Activated T-helper 9 cell treated with anti-CD3 and anti-CD28 coated beads, Interleukin-2, amount 50 U/mL, for 16 hours (primary cell): Measurements from ENCODE around the gene UBL7.

Source experiments
- DNase-seq: peaks from one replicate; pipeline ENCODE4 v3.0.0-alpha.2; 2020; ENCODE audit warnings: low read depth

The UBL7 gene

DNA sequence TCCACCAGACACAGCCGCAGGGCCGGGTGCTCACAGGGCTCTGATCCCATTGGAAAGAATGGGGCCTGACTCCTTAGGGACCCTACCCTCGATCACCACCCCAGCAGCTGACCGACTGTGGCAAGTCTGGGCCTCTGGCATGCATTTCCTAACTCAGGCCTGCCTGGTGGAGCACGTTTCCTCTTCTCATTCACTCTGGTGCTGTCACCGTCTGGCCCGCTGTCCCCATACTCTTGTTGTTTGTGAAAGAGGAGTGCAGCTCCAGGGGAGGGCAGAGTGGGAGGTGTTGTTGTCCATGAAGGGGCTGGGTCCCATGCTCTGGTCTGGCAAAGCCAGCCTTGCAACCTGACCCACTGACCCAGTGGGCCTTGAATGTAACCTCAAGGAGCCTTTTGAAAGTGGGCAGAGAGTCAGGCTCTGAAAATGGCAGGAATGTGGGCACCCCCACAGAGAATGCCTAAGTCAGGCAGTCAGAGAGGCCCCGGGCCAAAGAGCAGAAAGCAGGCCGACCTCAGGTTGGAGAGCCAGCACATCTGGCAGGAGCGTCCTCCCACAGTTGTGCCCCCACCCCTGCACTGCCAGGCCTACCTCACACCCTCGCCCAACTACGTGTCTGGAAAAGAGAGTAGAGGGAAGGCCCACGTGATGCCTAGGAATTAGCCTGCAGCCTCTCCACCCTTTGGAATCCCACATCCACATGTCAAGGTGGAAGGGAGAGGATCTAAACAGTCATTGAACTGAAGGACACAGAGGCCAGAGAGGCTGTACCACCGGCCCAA is 38.1 kb downstream of the UBL7 start:
- no peak for DNase-seq

- DNase-seq = no peak
These were observed 38.7 kb downstream of the UBL7 start for GRCh38 chr15:74422265-74422651.

GRCh38 chr15:74421302-74422245 is 39.4 kb downstream of the UBL7 start:
- no peak for DNase-seq

DNA sequence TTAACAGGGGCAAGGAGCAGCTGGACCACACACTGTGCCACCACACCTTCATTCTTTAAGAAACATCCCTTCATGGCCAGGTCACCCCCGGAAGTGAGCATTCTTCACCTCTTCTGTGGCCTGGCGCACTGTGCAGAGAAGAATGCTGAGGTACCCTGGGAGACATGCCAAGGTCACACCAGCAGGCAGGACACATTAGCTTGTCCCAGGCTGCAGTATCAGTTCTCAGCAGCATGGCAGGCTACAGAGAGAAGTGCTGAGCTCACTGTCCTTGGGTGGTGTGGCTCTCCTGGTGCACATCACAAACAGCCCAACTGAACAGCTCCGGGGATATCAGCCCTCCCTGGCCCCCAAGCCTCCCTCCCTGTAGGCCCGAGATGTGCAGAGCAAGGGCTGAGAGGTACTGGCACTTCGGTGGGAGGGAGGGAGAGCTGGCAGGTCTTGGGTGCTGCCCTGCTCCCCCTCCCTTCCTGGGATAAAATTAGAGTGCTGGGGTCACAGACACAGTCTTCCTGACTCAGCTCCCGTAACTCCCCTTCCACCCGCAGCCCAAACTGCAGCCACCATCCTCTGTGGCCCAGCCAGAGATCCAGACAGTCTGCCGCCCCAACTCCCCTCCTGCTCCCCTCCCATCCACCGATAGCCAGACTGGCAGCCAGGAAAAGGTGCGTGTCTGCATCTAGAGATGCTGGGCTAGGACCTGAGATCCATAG is 40.6 kb downstream of the UBL7 start:
- DNase-seq = no peak

DNA sequence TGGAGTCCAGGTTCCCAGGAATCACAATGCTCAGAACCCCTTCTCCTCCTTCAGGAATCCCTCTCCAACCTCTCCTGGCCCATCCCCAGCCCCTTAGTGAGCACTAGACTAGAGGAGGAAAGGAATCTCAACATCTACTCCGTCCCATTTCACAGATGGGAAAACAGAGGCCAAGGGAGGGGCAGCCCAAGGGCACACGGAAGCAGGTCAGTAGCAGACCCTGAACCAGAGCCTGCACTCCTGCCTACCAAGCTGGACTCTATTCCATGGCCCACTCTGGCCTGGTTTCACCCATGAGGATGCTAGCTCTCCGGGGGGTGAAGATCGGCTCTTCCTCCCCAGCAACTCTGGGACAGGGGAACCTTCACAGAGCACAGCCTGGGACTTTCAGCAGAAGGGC is 41.5 kb downstream of the UBL7 start:
- DNase-seq = no peak

- DNase-seq = no peak
These were observed 42.2 kb downstream of the UBL7 start for GRCh38 chr15:74418575-74419338.

DNA sequence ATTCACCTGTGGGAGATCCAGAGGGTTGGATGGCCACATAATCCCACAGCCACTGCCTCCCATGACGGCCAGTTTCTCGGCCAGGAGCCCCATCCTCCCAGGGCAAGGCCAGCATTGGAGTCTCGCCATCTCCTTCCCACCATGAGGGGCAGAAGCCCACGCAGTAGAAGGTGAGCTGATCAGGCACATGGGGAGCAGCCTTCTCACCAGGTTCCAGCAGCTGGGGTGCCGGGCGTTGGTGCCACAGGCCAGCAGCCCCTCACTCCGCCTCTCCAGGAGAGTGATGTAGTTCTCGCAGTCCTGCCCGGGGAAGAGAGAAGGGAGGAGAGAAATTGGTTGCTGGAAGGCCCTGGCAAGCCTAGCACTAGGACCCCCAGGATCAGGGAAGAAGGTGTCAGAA is 43.3 kb downstream of the UBL7 start:
- DNase-seq = no peak

- DNase-seq = no peak
These were observed 43.7 kb downstream of the UBL7 start for GRCh38 chr15:74417225-74417624.

DNA sequence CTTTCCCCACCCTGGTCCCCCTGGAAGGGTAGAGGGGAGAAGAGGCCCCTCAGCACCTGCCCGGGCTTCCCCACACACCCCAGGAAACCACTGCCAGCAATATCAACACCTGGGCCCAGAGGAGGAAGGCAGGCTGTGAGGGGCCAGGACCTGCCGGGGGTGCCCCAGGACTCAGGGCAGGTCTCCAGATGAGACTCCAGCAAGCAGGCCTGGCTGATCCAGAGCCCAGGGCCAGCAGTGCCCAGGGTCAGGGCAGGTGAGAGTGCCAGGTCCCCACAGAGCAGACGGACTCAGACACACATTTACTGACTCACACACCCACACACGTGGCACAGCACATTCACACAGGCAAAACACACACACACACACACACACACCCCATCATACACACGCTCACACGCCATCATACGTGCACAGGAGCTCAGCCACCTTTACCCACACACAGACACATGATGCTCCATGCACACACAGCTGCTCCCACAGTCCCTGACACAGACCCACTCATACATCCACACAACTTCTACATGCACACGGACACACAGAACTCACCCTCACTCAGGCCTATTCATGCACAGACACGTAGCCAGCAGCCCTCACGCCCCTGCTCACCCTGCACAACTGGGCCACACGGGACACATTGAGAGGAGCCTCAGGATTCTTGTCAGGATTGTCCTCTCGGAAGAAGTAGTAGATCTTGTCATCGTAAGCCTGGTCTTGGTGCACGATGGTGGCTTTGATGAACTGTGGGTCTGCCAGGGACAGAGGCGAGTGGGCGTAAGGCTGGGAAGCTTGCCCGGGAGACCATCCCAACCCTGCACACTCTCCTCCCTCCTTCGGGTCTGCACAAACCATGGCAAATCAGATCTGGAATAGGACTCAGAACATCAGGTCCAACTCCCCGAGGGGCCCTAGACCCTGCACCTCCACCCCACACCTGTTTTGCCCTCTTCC is 44.7 kb downstream of the UBL7 start:
- no peak for DNase-seq

DNA sequence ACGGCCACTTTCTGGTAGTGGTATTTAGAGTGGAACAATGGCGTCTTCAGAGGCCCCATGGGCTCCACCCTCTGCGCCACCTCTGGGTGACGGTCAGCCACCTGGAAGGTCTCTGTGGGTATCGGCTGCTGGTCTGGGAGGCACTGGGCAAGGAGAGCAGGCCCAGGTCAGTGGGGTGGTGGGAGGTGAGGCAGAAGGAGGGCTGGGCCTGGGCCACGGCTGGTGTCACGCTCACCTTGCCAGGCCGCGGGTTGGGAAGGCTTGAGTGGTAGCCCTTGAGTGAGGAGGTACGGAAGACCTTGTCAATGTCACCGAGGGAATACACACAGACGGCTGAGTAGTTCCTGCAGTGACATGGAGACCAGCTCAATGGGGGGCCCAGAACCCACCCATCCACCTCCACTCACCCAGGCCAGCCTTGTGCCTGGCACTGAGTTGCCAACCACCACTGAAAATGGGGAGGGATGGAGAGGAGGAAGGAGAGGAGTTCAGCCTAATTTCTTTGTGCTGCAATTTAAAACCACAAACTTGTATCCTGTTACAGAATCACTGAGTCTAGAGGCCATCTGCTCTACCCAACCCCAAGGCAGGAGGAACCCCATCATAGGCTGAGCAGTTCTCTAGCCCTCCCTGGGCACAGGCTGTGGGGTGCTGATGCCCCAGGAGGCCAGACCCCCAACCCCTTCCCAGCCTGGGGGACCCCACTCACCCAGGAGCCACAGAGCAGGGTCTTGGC is 46.2 kb downstream of the UBL7 start:
- no peak for DNase-seq

- DNase-seq = no peak
These were observed 46.8 kb downstream of the UBL7 start for GRCh38 chr15:74414081-74414580.

- DNase-seq = no peak
These were observed 47.4 kb downstream of the UBL7 start for GRCh38 chr15:74413350-74414080.

DNA sequence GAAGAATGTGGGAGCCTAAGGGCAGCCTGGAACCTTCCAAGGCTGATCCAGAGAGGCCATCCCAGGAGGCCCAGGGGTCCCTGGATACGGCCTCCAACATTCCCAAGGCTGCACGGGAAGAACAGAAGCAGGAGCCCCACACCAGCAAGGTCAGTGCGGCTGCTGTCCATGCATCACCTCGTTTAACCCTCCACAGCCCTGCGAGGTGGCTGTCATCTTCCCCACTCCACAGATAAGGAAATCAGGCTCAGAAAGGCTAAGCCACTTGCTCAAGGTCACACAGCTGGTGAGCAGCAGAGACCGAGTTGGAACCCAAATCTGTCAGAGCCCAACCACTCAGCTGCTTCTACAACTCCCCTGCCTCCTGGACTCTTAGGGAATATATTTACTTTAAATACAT is 48.8 kb downstream of the UBL7 start:
- DNase-seq = no peak

GRCh38 chr15:74411686-74412085 is 49.3 kb downstream of the UBL7 start:
- DNase-seq = no peak

- DNase-seq = no peak
These were observed 50.5 kb downstream of the UBL7 start for GRCh38 chr15:74410502-74410901.

DNA sequence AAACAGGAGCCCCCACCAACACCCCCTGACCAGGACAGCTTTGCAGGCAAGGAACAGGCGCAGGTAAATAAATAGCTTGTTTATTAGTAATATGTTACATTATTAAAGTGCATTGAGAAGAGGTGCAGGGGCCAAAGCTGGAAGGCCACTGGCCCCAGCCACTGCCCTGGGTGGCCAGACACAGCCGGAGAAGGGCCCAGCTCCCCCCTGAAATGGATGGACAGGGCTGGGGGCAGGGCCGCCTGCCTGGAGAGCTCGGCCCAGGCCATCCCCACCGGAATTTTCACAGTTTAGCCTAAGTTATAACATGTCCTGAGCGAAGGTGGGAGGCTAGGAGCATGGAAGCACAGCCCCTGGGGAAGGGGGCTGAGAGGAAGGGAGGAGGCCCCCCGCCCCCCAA is 51.7 kb downstream of the UBL7 start:
- no peak for DNase-seq

GRCh38 chr15:74408815-74409214 is 52.1 kb downstream of the UBL7 start:
- DNase-seq = no peak

DNA sequence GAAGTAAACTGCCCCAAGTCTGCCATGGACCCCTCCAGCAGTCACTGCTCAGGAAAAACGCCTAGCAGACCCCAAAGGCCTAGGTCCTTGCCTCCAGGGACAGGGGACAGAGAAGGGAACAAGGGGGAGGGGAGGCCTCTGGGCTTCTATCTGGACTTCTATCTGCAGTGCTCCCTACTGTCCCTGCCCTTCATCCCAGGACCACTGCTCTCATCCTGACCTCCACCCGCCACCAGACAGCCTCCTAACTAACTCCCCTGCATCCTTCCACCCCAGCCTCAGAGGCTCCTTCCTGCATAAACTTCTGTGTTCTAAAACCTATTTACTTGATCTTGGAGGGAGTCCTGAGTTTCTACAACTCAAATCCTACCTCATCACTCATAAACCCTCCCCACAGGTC is 52.6 kb downstream of the UBL7 start:
- no peak for DNase-seq
